NCI-H2029 treated with DMSO at 0.1 percent for 48 hours (cell line): ENCODE measurements around the gene COL25A1.

Experiments
- DNase-seq: peaks from one replicate; lab custom pipeline; 2025; lab: John Stamatoyannopoulos, UW

COL25A1 gene

DNA sequence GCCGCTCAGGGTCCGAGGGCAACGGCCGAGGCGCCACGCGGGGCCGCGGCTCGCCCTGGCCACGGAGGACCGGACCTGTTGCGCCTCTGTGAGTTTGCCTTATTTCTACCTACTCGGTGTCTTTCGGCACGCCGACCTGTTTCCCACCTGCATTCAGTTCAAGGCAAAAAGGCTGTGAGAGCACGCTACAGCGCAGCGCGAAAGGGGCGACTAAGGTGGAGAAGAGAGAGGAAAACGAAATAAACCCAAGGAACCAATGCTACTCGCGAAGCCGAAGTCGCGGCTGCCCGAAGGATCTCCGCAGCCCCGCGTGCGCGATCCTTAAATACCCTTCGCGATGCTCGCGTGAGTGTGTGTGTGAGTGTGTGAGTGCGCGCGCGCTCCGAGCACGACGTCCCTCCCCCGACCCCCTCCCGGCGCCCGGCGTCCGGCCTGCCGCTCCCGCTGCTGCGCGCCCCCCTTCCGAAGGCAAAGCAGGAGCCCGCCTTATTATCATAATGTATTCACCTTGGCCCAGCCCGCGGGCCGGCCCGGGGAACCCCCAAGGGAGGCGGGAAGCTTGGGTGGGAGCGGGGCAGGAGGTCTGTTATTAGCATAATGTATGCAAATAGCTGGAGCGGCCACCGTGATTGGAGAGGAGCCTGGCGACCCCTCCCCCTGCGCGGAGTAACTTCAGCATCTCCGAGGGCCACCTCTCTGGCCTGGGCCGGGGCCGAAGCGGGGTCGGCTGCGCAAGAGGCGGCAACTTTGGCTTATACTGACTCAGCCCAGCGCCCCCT lies at the start of gene COL25A1:
TSS of gene COL25A1 (minus strand) at position 298 of the 779 bp plus-strand sequence.
- no peak for DNase-seq

DNA sequence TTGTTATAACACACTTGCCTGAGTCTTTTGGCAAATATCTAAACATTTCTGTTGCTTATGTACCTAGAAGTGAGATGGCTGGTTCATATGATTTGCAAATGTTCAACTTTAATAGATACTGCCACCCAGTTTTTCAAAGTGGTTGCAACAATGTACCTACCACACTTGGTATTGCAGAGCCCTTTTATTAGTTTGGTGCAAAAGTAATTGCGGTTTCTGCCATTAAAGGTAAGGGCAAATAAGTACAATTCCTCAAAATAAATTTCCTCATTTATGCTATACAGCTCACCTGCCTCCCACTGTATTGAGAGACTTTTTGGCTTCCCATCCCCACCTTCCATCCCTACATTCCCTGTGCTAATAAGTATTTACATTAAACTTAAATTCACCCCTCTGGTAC lies 47.7 kb upstream of the COL25A1 start:
- DNase-seq: no peak

DNA sequence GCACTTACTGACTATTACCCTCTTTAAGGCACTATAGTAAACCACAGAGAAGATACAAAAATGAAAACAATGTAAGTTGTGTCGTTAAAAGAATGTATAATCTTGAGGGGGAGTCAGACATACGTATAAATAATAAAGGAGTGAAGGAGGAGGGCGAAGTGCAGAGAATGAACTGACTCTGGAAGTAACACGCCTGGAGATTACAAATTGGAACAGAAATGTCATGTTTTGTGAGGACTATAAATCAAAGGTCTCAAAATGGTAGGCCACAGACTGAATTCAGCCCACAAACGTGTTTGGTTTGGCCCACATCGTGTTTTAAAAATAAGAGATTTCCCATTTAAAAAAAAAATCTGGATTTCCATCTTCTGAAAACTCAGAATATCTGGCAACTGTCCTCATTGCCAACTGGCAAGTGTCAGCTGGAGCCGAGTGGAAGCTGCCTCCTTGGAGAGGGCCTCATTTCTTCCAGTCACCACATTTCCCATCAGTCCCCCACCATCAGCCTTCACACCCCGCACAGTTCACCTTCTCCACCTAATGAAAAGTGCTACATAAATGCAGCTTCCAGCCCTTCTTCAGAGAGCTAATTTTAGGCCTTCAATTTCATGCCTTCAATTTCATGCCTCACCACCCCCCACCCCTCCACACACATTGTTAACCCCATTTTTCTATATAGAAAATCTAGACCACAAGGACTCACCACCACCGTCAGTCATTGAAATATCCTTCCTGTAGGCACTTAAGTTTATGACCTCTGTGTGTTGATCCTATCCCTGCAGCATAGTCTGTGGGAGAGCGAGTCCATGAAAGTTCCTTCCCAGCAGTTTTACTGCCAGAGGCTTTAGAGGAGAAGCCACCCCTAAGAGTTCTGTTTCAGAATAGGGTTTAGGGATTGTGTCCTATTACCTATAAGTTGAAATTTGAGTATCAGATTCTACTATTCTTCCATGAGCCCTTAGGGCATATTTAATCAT lies 32.0 kb upstream of the COL25A1 start:
- no peak for DNase-seq

DNA sequence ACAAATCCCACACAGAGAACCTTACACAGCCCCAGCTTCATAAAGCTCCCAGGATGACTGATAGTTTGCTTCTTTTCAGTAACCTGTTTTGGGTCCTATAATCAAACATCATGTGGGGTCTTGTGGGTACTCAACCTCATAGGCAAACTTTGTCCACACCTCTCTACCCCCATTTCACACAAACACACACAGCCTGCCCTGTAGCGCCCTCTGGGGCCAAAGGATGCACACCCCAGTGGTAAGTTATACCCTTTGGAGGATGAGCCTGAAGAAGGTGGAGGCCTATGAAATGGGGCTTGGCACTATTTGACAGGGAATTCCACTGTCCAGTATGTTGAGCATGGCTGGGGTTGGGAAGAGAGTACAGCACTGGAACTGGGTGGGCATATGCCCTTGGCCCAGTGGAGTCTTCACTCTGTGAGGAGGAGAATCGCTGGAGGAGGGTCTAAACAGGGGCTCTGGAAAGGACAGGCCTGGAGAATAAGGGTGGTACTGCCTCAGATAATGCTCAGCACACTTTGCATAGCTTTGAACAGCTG lies 30.5 kb upstream of the COL25A1 start:
- DNase-seq: no peak

DNA sequence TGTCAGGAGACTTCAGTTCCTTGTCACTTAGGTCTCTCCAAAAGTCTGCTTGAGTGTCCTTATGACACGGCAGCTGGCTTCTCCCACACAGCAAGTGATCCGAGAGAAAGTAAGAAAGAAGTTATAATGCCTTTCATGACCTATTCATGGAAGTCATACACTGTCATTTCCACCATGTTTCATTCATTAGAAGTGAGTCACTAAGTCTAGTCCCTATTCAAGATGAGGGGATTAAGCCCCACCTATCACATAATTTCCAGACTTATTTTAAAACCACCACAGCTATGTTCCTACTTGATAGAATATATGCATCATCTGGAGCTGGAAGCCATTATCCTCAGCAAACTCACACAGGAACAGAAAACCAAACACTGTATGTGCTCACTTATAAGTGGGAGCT lies 25.2 kb upstream of the COL25A1 start:
- DNase-seq: no peak

DNA sequence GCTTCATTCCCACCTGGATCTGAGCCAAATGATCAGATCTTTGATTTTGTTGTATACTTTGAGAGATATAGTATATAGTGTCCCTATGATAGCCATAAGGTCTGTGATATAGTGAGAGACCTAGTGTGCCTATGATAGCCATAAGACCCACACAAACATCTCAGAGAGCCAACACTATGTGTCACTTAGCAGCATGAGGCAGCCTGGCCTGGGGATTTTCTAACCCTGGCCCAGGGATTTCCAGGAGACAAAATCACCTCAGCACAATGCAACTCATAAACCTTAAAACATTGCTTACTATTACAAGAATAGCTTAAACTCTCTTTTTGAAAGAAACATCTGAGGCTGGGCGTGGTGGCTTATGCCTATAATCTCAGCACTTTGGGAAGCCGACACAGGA lies 23.2 kb upstream of the COL25A1 start:
- no peak for DNase-seq

DNA sequence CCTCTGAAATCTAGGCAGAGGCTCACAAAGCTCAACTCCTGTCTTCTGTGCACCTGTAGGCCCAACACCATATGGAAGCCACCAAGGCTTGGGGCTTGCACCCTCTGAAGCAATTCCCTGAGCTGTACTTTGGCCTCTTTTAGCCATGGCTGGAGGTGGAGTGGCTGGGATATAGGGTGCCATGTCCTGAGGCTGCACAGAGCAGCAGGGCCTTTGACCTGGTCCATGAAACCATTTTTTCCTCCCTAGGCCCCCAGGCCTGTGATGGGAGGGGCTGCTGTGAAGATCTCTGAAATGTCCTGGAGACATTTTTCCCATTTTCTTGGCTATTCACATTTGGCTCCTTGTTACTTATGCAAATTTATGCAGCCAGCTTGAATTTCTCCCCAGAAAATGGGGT lies 20.9 kb upstream of the COL25A1 start:
- DNase-seq: no peak

DNA sequence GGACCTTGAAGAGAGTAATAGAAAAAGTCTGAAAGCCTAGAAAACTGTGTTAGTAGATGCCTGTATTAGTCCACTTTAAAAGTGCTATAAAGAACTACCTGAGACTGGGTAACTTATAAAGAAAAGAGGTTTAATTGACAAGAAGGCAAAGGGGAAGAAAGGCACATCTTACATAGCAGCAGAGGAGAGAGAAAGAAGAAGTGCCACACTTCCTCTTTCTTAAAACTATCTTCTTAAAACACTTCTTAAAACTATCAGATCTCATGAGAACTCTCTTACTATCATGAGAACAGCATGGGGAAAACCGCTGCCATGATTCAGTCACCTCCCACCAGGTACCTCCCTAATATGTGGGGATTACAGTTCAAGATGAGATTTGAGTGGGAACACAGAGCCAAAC lies 18.8 kb upstream of the COL25A1 start:
- no peak for DNase-seq

DNA sequence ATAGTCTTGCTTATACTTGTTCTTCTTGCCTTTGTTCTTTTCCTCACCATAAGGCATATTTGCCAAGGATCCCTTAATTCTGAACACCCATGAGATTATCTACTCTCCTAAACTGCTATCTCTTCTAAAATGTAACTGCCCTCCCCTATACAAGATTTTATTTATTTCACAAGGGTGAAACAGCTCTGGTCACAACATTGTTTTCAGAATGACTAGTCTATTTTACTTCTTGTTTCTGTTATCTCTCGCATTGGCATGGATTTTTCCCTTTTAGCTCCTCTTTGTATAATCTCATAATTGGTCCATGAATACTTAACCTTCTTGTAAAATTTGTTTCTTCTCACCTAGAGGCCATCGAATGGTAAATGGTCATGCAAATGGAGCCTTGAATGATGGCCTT lies 17.2 kb upstream of the COL25A1 start:
- DNase-seq: no peak

DNA sequence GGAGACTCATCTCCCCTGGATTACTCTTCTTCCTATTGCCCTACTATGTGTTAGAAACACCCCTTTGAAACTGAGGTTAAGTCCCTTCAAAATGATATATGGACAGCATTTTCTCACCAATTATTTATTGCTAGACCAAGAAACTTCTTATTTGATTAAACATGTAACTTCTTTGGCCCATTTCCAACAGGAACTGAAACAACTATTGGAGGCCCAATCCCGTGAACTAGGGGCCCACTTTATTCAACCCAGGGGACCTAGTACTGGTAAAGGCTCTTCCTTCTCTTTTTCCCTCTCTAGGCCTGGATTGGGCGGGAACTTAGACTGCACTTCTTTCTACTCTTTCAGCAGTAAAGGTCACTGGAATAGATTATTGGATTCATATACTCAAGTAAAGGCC lies 16.7 kb upstream of the COL25A1 start:
- DNase-seq: no peak

DNA sequence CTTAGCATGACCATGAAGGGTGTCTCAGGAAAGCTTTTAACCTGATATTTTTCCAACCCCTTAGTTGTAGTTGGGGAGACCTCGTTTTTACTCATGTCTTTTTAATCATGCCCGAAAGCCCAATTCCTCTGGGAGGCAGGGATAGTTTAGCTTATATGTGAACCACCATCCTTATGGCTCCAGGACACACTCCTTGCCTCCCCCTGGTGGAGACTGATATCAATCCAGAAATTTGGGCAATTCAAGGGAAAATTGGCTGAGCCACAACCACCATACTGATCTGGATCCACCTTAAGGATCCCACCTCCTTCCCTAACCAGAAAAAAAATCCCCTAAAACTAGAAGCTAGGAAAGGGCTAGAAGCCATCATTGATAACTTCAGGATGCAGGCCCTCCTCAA lies 13.4 kb upstream of the COL25A1 start:
- no peak for DNase-seq

DNA sequence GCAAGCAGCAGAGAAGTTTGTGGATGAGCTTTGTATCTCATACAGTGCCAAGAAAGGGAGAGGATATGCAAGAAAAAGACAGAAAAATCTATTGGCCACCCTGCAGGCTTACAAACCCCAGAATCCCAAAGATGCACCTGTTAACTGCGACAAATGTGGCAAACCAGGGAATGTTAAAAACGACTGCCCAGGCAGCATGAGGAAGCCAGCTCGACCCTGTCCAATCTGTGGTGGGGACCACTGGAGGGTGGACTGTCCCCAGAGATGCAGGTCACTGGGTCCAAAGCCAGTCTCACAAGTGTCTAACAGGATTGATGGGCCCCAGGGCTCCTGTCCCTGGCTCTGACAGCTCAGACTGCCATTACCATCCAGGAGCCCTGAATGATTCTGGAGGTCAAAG lies 12.9 kb upstream of the COL25A1 start:
- DNase-seq: no peak

DNA sequence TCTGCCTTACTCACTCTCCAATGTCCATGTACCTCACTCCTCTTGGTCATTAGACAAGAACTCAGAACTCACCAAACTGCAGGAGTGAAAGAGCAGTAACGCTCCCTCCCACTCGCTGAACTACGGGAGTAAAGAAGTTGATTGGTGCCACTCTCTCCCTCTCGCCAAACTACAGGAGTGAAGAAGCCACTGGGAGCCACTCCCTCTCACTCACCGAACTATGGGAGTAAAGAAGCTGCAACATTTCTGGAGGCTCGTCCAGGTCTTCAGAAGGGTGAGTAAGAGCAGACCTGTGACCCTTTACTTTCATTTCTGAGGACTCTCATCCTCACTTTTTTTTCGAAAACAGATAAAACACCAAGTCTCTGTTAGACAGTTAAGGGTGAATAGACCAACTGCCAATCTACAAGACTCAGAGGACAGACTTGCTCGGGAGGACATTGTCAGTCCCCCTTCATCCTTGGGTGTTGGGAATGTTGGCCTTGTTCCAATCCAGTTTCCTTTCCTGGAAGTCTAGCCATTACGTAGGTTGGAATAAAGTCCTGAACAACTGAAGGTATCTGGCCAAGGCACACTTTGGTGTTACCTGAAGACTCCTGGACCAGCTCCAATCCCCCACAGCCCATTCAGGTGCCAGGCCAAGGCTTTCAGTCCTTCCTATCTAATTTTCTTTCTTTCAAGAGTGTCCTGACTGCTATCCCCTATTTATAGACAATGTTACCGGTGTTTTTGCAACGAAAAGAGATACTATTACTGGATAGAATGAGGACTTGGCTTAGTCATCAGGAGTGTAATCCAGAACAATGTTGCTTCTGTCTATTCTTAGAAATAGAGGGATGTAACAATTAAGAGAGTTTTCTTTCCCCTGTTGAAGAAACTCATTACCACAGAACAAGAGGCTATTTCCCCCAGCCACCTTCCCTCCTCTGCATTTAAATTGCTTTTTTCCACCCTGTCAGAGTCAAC lies 11.0 kb upstream of the COL25A1 start:
- DNase-seq: no peak

DNA sequence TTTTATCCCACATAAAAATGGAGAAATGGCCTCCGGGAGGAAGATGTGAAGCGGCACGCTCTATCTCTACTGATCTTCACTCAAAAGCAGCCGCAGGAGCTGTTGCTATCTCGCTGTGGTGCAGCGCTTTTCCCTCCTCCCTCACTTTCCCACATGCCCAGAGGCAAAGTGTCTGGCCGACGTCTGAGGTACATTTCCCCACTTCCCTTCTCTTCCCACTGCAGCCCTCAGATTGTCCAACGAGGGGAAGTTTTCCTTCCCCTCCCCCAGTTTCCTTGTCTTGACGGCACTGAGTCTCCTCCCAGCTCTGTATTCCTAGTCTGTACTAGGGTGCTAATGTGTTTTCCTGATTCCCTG lies 660 bp upstream of the COL25A1 start:
- no peak for DNase-seq

DNA sequence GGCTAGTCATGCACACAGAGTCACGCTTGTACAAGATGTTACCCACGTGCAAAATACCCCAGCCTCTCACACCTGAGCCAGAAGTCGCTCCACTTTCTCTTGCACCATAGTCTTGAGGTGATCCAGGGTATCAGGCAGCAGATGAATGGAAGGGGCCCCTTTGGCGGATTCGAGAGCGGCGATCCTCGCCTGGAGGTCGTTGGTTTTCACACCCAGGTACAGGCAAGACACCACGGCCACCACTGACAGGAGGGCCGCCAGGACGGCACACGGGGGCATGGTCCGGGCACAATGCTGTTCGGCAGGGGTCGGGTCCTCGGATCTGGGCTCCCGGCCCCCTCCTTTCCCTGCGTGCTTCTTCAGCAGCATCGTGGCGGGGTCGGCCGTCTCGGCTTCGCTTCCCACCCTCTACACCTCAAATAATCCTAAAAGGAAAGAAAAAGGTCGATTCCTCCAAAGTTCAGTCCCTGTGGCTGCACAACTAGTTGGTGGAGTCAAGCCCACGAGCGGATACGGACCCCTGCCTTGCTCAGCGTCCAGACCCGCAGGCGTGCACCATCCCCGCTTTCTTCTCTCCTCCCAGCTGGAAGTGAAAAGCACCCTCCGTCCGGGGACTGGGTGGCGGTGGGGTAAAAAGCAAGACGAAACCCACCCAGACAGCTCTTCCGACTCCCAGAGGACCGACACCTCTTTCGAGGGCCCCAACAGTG lies 652 bp downstream of the COL25A1 start:
- DNase-seq: no peak

DNA sequence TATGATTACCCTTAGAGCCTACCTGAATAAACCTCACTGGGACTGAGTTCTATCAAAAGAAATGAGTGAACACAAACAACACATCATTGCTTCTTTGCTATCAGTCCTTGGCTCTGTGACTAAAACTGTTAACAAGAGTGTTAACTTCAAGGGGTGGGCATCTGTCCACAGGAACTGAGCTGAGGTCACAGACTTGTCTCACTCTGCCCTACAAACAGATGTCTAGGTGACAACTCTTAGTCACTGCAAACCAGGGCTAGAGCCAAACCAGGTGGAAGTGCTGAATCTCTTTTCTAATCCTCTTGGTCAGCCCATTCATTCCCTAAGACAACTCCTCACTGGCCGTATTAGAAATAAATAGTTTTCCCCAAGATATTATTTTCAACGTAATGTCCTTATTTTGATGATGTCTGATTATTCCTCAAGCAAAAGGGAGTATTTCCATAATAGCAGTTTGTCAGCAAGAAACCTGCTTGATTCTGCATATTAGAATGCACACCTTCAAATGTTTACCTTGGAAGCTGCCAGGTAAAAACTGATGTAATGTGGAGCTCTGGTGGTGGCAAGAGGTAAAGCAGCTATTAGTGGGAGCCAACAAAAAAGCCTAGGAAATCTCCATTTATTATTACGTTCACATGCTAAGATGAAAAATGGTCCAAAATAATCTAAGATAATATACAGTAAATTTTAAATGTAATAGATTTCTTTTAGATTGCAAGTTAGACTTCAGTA lies 4.0 kb downstream of the COL25A1 start:
- no peak for DNase-seq

DNA sequence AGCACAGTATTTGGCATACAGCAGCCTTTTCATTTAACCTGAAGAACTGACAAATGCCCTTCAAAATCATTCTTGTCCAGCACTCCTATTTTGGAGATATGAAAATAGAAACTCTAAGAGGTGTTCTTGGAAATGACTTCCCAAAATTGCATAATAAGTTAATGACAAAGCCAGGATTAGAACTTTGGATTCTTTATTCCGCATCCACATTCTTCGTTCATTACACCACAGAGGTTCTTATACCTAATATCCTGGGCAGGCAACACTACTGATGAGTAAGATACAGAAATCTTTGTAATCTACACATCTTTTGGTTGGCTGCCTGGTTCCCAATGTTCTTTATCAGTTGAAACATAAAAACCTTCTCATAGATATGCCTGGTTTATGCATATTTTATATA lies 5.9 kb downstream of the COL25A1 start:
- DNase-seq: no peak

DNA sequence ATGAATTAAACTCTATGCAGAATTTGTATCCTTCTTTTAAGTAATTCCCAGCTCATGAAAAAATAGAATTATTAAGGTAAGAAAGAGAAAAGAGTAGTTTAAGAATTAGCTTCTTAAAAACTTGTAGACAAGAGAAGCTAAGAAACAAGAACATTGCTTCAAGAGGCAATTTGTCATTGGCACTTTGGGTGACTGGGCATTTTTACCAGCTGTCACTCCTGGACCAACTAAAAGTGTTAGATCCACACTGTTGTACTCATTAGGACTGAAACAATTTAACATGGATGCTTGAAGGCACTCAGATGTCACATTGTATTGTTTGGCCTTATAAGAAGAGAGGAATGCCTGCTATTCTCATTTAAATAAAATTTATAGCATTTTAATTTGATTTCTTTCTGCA lies 7.4 kb downstream of the COL25A1 start:
- DNase-seq: no peak

DNA sequence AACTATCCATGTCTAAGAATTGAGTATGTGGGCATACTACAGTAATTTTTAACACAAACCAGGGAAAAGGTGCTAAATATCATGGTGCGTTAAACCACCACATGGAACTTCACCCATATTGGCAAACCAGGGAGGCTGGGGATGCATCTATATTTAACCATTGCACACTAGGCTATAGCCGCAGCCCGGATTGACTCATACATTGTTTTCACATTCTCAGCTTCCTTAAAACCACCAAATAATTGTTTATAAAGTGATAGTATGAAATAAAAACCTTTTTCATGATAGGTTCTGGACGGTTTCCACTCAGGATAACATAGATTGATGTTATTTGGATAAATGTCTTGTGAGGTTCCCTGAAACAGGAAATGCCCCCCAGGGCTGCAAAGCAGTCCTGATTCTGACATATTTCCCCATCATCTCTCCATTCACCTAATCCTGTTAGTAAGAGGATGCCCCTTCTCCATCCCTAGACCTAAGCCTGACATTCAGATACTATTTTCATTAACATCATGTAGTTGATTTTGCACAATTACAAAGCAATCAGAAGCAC lies 7.9 kb downstream of the COL25A1 start:
- no peak for DNase-seq

DNA sequence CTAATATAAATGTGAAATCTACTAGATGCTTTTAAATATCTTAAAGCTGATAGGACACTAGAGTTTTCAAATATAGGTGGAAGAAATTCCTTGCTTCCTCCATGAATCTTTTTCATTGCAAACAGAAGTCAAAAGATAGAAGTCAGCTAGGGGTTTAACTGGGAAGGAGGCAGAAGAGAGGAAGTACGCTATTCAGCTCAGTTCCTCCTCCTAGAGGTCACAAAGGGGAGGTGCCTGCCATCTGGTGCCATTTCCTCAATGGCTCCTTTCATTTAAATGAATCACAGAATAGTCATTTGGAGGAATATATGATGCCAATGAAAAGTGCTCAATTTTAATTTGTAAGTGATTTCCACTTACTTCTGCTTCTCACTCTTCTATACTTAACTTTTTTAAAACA lies 8.5 kb downstream of the COL25A1 start:
- DNase-seq: no peak
